Activated T-helper 2 cell treated with anti-CD3 and anti-CD28 coated beads, Interferon-gamma antibody, Interleukin-2, Interleukin-4, amounts not matched to agents 10 μg/mL and 5 μg/mL and 100 μg/mL, durations not matched to agents 14 hours and 24 hours and 36 hours (primary cell): ENCODE results near the gene CCNY. TPM values are rescaled to one million over a fixed set of nuclear protein-coding genes. Genes with fewer than 3 reads are reported as not detected.
"Not testable (repeated sequence)": the region's sequence is repeated elsewhere in the genome, so short reads cannot be mapped to it uniquely, and the experiment has no call there.

ENCODE experiments used
- DNase-seq: peaks from one replicate; pipeline ENCODE4 v3.0.0; 2021; ENCODE audit warnings: low spot score
- H3K27ac Mint-ChIP-seq: one replicate; pipeline ENCODE4 v1.8.0; 2021; ENCODE audit warnings: mixed read lengths
- H3K27me3 Mint-ChIP-seq: one replicate; pipeline ENCODE4 v1.8.0; 2021; ENCODE audit warnings: low read depth, mixed read lengths
- H3K36me3 Mint-ChIP-seq: one replicate; pipeline ENCODE4 v1.8.0; 2021; ENCODE audit warnings: low read depth, mixed read lengths
- H3K4me1 Mint-ChIP-seq: one replicate; pipeline ENCODE4 v1.8.0; 2021; ENCODE audit warnings: low read depth, mixed read lengths
- H3K4me3 Mint-ChIP-seq: one replicate; pipeline ENCODE4 v1.8.0; 2021; ENCODE audit warnings: low read depth, mild to moderate bottlenecking, moderate library complexity, mixed read lengths
- H3K9me3 Mint-ChIP-seq: one replicate; pipeline ENCODE4 v1.8.0; 2021; ENCODE audit warnings: mixed read lengths
- intact Hi-C: fragments of 100-400 bp; cut with micrococcal nuclease; formaldehyde crosslinking; loops from one replicate; pipeline ENCODE4 v1.15.1; 2023
- total RNA-seq: library from RNA; stranded (reverse); gene quantifications from 2 replicates; pipeline ENCODE4 v1.2.3, GENCODE V29; 2022

The CCNY gene
- 60.4 and 67.1 TPM in 2 replicates for total RNA-seq

DNA sequence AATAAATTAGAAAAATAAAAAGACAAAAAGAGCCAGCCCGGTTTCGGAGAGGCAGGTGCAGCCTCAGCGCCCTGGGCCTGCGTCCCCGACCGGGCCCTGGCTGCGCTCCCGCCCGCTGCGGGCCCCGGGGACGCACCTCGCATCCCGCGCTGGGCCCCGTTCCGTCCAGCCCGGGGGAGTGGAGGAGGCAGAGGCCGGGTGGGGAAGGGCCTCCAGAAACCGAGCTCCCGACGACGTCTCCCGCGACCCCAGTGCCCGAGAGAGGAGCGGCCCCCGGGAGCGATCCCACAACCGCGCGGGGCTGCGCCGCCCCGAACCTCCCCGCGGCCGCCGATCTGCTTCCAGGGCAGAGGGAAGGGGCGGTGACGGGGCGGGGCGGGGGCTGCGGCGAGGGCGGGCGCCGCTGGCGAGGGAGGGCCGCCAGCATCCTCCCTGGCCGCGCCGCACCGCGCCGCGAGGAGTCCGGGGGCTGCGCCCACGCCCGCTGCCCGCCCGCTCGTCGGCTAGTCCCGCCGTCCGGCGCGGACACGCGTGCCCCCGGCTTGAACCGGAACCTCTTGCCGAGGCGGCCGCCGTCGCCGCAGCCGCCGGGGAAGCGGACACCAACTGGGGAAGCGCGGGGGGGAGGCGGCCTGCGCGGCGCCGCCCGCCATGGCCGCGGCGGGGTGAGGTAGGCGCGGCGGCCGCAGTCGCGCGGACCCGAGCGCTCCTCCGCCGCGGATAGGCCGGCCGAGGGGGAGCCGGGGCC lies at the start of gene CCNY:
TSS of gene CCNY (plus strand) at position 426 of the 748 bp plus-strand sequence. CDS start 545 bp downstream, outside the sequence.
- H3K4me3 Mint-ChIP-seq: peak within 1 kb of the TSS; percentile 90
- no peaks in the 10 kb centered on the region for H3K27me3 Mint-ChIP-seq
- intact Hi-C loops: loop anchor here (10.0 kb wide), 2 partner anchors 299 to 341 kb away; no protein-coding TSS in a partner anchor
- H3K9me3 Mint-ChIP-seq: no peaks in the 10 kb centered on the region
- H3K27ac Mint-ChIP-seq: peak within 1 kb of the TSS; percentile 89
- H3K36me3 Mint-ChIP-seq: peaks cover 31% of the 10 kb centered on the region
- H3K4me1 Mint-ChIP-seq: peaks cover 53% of the 10 kb centered on the region
- peak; percentile 66 for DNase-seq

- Mint-ChIP-seq H3K9me3 (no peaks in the 10 kb centered on the region), H3K36me3 (no peaks in the 10 kb centered on the region), H3K4me1 (no peaks in the 10 kb centered on the region), H3K4me3 (no peak overlapping the region), H3K27ac (no peak overlapping the region), H3K27me3 (peaks cover 10% of the 10 kb centered on the region)
- intact Hi-C loops: no loop called here
- DNase-seq: no peak
Observed at GRCh38 chr10:35289198-35289597, 47.1 kb upstream of the CCNY start.

DNA sequence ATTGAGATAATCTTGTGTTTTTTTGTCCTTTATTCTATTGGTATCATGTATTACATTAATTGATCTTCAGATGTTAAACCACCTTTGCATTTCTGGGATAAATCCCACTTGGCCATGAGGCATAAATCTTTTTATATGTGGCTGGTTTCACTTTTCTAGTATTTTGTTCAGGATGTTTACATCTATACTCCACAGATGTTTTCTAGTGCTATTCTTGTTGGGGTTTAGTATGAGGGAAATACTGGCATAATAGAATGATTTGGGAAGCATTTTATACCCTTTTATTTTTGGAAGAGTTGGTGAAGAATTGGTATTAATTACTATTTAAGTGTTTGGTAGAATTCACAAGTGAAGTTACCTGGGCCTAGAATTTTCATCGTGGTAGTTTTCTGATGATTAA lies 41.8 kb upstream of the CCNY start:
- Mint-ChIP-seq H3K27ac (no peak overlapping the region), H3K4me3 (no peak overlapping the region), H3K36me3 (no peaks in the 10 kb centered on the region), H3K27me3 (peaks cover 24% of the 10 kb centered on the region), H3K9me3 (no peaks in the 10 kb centered on the region), H3K4me1 (no peaks in the 10 kb centered on the region)
- intact Hi-C loops: no loop called here
- no peak for DNase-seq

GRCh38 chr10:35299016-35299415 lies 37.3 kb upstream of the CCNY start:
- no peak overlapping the region for H3K4me3 Mint-ChIP-seq
- intact Hi-C loops: no loop called here
- no peaks in the 10 kb centered on the region for H3K36me3 Mint-ChIP-seq
- peaks cover 4% of the 10 kb centered on the region for H3K4me1 Mint-ChIP-seq
- DNase-seq: no peak
- H3K27me3 Mint-ChIP-seq: peaks cover 19% of the 10 kb centered on the region
- no peak overlapping the region for H3K27ac Mint-ChIP-seq
- H3K9me3 Mint-ChIP-seq: no peaks in the 10 kb centered on the region

DNA sequence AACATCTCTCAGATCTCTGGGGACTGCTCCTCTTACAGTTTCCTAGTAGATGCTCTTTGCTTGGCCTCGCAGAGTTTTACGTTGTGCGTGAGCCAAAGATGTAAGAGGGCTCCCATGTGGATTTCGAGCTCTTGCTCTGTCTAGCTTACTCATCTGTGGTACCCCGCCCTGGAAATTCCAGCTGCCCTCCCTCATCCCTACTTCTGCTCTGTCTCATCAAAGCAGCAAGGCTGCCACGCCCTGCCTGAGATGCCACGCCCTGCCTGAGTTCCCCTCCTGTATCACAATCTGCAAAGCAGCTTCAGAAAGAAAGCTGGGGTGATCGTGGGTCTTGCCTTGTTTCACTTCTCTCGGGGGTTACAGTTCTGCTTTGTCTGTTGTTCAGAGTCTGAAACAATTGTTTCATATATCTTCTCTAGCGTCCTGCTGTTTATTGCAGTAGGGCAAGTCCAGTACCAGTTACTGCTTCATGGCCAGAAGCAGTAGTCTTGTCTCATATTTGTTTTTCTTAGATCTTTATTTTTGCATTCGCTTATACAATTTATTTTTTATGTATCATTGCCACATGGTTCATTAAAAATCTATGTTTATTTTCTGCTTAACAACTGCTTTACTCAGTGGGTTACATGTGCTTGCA lies 36.1 kb upstream of the CCNY start:
- intact Hi-C loops: no loop called here
- Mint-ChIP-seq H3K9me3 (no peaks in the 10 kb centered on the region), H3K27ac (no peak overlapping the region), H3K4me3 (no peak overlapping the region), H3K36me3 (no peaks in the 10 kb centered on the region), H3K4me1 (peaks cover 4% of the 10 kb centered on the region), H3K27me3 (peaks cover 14% of the 10 kb centered on the region)
- DNase-seq: no peak

DNA sequence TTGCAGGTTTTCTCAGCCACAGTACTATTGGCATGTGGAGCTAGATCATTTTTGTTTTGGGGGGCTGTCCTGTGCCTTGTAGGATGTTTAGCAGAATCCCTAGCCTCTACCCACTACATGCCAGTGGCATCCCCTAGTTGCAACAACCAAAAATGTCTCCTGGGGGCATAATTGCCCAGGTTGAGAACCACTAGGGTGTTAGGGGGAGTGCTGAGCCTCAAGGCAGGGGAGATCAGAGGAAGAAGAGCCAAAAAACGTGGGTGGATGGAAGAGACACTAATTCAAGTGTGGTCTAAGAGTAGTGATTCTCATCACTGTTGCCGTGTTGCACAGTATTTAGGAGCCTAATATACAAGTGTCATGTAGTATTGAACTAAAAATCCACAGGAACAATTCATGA lies 31.7 kb upstream of the CCNY start:
- Mint-ChIP-seq H3K27ac (no peak overlapping the region), H3K36me3 (no peaks in the 10 kb centered on the region), H3K4me3 (no peak overlapping the region), H3K27me3 (peaks cover 13% of the 10 kb centered on the region), H3K9me3 (no peaks in the 10 kb centered on the region), H3K4me1 (peaks cover 6% of the 10 kb centered on the region)
- intact Hi-C loops: no loop called here
- no peak for DNase-seq

GRCh38 chr10:35306852-35307251 lies 29.5 kb upstream of the CCNY start:
- Mint-ChIP-seq H3K9me3 (no peaks in the 10 kb centered on the region), H3K4me1 (peaks cover 2% of the 10 kb centered on the region), H3K27ac (no peak overlapping the region), H3K36me3 (no peaks in the 10 kb centered on the region), H3K27me3 (peaks cover 13% of the 10 kb centered on the region), H3K4me3 (no peak overlapping the region)
- intact Hi-C loops: no loop called here
- no peak for DNase-seq

DNA sequence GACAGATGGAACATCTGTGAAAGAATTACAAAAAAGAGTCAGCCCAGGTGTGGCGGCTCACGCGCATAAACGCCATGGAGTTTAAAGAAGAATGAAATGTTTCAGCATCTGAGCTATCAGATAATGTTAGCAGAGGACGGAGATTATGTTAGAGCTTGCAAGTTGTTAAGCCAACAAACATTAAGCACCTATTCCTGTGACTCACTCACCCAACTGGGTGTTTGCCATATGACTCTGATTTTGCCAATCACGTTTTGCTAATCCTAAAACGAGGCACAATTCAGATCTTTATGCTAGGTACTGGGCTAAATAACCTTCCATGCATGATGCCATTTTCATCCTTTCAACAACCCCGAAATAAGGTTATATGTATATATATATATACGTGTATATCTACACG lies 29.0 kb upstream of the CCNY start:
- peaks cover 13% of the 10 kb centered on the region for H3K27me3 Mint-ChIP-seq
- H3K4me3 Mint-ChIP-seq: no peak overlapping the region

DNA sequence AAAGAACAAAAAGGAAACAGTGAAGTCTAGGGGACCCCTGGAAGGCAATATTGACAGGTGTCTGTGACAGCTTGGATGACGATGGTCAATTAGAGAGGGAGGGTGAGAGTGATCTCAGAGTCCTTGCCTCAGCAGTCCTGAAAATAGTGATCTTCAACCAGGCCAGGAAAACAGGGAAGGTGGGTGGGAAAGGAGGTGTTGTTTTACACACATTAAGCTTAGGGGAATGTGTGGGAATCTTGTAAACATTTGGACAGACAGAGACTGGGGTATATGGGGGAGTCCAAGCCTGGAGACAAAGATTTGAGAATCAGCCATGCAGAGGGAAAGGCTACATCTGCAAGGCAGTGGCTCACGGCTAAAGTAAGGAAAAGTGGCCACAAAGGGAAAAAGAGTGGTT lies 27.5 kb upstream of the CCNY start:
- Mint-ChIP-seq H3K4me1 (peaks cover 2% of the 10 kb centered on the region), H3K36me3 (peaks cover 4% of the 10 kb centered on the region), H3K9me3 (peaks cover 6% of the 10 kb centered on the region), H3K27ac (no peak overlapping the region), H3K27me3 (peaks cover 13% of the 10 kb centered on the region), H3K4me3 (no peak overlapping the region)
- no peak for DNase-seq
- intact Hi-C loops: no loop called here

More for the DNA sequence above, 29.0 kb upstream of the CCNY start:
- H3K36me3 Mint-ChIP-seq: no peaks in the 10 kb centered on the region
- no peak overlapping the region for H3K27ac Mint-ChIP-seq
- peaks cover 2% of the 10 kb centered on the region for H3K4me1 Mint-ChIP-seq
- no peaks in the 10 kb centered on the region for H3K9me3 Mint-ChIP-seq
- no peak for DNase-seq
- intact Hi-C loops: no loop called here

DNA sequence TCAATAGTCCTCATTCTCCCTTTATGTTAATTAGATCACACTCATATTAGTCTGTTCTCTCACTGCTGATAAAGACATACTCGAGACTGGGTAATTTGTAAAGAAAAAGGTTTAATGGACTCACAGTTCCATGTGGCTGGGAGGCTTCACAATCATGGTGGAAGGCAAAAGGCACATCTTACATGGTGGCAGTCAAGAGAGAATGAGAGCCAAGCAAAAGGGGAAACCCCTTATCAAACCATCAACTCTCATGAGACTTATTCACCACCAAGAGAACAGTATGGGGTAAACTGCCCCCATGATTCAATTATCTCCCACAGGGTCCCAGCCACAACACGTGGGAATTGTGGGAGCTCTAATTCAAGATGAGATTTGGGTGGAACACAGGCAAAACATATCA lies 22.2 kb upstream of the CCNY start:
- H3K9me3 Mint-ChIP-seq: peaks cover 25% of the 10 kb centered on the region
- intact Hi-C loops, H3K27ac Mint-ChIP-seq, H3K4me3 Mint-ChIP-seq, DNase-seq, H3K27me3 Mint-ChIP-seq, H3K4me1 Mint-ChIP-seq: not testable (repeated sequence)
- peaks cover 40% of the 10 kb centered on the region for H3K36me3 Mint-ChIP-seq

DNA sequence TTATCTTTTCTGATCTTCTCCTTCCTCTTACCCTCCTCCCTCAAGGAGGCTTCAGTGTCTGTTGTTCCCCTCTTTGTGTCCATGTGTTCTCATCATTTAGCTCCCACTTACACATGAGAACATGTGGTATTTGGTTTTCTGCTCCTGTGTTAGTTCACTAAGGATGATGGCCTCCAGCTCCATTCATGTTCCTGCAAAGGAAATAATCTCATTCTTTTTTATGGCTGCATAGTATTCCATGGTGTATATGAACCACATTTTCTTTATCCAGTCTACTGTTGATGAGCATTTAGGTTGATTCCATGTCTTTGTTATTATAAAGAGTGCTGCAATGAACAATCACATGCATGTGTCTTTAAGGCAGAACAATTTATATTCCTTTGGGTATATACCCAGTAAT lies 21.1 kb upstream of the CCNY start:
- H3K4me3 Mint-ChIP-seq, H3K27ac Mint-ChIP-seq, H3K4me1 Mint-ChIP-seq, DNase-seq, intact Hi-C loops, H3K27me3 Mint-ChIP-seq: not testable (repeated sequence)
- Mint-ChIP-seq H3K9me3 (peaks cover 25% of the 10 kb centered on the region), H3K36me3 (peaks cover 41% of the 10 kb centered on the region)

DNA sequence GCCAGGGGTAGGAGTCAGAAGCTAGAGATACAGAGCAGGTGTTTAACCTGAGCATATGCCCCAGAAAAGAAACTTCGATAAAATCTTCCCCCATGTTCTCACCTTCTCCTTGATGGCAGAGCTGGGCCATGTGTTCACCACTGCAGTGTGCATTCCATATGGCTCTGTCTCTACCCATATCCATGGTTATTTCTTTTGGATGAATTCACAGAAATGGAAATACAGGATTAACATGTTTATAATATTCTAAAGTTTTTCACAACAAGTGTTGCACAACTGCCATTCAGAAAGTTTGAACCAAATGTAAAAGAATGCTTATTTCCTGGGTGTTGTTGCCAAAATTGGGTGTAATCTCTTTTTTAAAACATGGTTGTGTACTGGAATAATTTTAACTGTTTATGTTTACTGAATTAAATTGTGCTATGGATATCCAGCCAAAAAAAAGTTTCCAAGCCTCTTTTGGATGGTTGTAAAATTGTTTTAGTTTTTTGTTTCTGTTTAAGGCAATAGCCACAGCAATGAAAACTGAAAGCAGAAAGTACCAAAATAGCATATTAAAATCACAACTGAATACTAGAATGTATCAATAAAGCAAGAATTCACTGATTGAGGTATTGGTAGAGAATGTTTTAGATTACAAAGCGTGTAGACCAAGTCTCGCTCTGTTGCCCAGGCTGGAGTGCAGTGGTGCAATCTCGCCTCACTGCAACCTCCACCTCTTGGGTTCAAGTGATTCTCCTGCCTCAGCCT lies 19.9 kb upstream of the CCNY start:
- no peaks in the 10 kb centered on the region for H3K4me1 Mint-ChIP-seq
- no peak overlapping the region for H3K27ac Mint-ChIP-seq
- no peak overlapping the region for H3K4me3 Mint-ChIP-seq
- H3K9me3 Mint-ChIP-seq: peaks cover 25% of the 10 kb centered on the region
- peaks cover 52% of the 10 kb centered on the region for H3K36me3 Mint-ChIP-seq
- no peak for DNase-seq
- no peaks in the 10 kb centered on the region for H3K27me3 Mint-ChIP-seq
- intact Hi-C loops: no loop called here

DNA sequence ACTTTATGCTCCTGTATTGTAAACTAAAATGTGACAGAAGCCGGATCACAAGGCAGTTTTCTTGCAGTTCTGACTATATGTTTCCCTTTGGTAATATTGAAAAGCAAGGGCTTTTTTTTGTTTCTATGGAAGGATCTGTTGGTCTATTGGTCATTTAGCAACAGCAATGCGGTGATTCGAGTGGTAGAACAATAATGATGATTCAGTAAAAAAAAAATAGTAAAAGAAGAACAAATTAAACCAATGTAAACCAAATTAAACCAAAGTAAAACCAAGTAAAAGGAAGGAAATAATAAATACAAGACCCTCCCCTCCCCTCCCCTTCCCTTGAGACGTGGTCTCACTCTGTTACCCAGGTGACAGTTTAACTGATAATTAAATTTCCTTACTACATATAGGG lies 17.8 kb upstream of the CCNY start:
- no peak overlapping the region for H3K27ac Mint-ChIP-seq
- no peaks in the 10 kb centered on the region for H3K4me1 Mint-ChIP-seq
- intact Hi-C loops: no loop called here
- no peaks in the 10 kb centered on the region for H3K27me3 Mint-ChIP-seq
- peaks cover 66% of the 10 kb centered on the region for H3K36me3 Mint-ChIP-seq
- H3K4me3 Mint-ChIP-seq: no peak overlapping the region
- peaks cover 26% of the 10 kb centered on the region for H3K9me3 Mint-ChIP-seq
- no peak for DNase-seq
